C1 segment of cervical spinal cord (tissue), 14 donors: ENCODE data around the gene PPP1CC.
A peak's percentile ranks its signal among the peaks of the same experiment; 100 is the strongest.
"Not testable (repeated sequence)": the region's sequence is repeated elsewhere in the genome, so short reads cannot be mapped to it uniquely, and the experiment has no call there.

Experiments
- DNase-seq, 14 donors: peaks; one replicate each; lab custom pipeline; 2025; lab: John Stamatoyannopoulos, UW

The PPP1CC gene

GRCh38 chr12:110725267-110725666 is 17.4 kb downstream of the PPP1CC start:
- DNase-seq, result no peak

DNA sequence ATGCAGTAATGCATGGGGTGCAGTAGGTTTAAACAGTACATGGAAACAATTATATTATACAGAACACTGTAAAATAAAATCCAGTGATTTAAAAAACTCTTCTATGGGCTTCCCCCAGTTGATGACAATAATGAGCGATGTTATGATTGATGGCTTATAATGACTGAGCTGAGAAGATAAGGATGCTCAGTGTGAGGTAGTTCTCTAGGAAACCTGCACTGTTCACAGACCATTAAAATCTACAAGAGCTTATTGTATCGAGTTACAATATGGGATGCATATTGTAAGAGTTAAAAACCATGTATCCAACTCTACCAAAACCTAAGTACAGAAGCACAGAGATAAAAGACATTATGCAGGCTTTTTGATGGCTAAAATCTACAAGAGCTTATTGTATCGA is 19.8 kb downstream of the PPP1CC start:
- DNase-seq, result not testable (repeated sequence)

- no peak for DNase-seq
Observed at GRCh38 chr12:110721570-110721969, 21.1 kb downstream of the PPP1CC start.

- no peak for DNase-seq
Observed at GRCh38 chr12:110720516-110720915, 22.2 kb downstream of the PPP1CC start.

DNA sequence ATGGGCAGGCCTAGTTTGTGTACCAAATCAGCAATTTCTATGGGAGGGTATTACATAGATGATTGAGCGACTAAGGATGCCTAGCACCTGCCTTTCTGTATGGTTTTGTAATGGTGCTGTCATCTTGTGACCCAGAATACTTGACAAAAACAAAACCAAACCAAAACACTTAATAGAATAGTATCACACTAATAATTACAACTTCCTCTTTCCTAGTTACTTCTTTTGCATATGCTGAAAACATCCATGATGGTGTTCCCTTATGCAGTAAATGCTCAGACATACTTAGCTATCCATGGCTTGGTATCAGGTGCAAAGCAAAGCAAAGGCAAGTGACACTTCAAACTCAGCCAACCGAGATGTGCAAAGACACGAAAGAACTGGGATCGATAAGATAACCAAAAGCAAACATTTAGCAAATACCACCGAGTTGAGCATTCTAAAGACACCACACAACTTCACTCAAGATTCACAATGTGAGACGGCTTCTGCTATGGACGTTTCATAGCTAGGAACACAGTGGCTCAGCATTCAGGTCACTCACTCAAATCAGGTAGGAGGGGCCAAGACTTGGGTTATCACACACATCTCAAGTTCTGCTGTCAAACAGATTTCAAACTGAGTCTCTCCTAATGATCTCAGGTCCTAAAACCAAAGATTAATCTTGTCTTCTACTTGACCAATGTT is 24.3 kb downstream of the PPP1CC start:
- no peak for DNase-seq

GRCh38 chr12:110717037-110717436 is 25.7 kb downstream of the PPP1CC start:
- no peak for DNase-seq

DNA sequence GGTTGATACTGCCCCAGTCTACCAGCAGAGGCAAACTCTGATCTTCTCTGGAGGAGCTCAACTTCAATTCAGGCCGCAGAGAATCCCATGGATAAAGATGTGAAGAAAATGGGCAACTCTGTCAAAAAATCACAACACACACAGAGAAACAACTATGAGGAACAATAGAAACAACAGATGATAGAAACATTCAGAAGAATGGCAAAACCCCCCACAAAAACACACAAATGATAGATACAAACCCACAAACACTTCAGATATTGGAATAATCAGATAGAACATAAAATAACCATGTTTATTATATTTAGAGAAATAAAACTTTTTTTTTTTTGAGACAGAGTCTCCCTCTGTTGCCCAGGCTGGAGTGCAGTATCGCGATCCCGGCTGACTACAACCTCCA is 33.8 kb downstream of the PPP1CC start:
- no peak for DNase-seq

- DNase-seq, result no peak
Observed at GRCh38 chr12:110705309-110705708, 37.4 kb downstream of the PPP1CC start.

DNA sequence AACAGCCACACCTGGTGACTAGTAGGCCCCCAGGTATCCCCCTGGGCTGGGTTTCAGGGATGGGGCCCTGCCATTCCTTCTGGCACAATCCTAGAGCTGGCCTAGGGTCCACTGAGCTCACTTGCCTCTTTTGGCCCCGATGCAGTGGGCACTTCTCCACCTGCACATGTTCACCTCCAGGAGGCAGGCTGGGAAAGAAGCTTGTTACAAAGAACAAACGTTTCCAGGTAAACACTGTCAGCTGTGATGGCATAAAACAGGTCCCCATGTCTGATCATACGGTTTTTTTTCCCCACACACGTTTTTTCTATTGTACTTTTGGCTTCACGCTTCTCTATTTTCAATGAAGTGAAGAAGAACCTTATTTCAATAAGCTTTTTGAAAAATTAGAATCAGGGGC is 37.9 kb downstream of the PPP1CC start:
- no peak for DNase-seq

DNA sequence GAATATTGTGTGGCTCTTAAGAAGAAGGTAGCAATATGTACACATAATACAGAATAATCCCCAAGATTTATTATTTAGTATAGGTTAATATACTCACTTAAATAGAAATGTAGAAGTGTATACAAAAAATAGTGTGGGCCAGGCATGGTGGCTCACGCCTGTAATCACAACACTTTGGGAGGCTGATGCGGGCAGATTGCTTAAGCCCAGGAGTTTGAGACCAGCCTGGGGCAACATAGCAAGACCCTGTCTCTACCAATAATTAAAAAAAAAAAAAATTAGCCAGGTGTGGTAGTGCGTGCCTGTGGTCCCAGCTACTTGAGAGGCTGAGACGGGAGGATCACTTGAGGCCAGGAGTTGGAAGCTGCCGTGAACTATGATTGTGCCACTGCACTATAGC is 38.5 kb downstream of the PPP1CC start:
- no peak for DNase-seq

DNA sequence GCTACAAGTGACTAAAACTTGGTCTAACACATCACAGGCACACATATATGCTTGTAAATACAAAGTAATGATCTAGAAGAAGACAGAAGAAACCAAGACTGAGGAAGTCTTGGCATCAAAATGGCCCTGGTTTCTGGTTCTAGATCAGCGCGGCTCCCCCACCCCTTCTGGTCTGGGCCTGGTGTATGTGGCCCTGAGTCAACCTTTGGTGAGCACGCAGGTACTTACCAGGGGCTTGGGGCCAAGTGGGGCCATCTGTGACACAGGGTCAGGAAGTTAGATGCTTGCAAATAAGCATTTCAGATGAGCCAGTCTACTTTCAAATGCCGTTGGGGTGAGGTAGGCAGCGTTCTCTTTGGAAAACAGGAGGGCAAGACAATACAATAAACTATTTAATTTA is 40.6 kb downstream of the PPP1CC start:
- DNase-seq, result no peak

DNA sequence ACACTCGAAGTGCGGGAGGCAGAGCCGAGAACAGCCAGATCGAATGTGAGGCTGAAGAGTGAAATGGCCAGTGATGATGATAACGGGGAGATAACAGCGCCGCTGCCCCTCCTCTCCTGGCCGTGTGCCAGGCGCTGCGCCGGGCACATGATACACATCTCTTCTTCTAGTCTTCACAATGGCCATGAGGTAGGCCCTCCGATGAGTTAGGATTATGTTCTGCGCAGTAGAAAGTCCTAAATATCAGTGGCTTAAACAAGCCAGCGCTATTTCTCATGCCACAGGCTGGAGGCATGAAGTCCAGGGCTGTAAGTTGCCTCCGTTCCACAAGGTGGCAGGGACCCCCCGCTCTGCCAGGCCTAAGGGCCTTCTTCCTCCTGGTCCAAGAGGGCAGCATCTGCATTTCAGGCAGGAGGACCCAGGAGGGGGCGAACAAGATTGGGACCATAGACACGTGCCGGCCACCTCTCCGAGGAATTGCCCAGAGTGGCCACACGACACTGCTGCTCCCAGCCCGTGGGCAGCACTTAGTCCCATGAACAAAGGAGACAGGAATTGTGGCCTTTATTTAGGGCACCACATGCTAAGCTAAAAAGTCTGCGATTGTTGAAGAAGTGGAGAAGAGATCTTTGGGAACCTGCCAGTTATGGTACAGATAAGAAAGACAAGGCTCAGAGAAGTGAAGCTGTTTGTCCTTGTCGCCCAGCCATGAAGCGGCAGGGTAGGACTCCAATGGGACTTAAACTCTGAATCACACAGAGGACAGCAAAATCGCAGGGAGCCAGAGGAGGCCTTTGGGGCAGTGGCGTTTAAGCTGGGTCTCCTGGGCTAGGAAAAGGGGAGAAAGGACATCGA is 42.9 kb downstream of the PPP1CC start:
- DNase-seq, result peak in 2 of 14 donors; percentile 2 to 15

DNA sequence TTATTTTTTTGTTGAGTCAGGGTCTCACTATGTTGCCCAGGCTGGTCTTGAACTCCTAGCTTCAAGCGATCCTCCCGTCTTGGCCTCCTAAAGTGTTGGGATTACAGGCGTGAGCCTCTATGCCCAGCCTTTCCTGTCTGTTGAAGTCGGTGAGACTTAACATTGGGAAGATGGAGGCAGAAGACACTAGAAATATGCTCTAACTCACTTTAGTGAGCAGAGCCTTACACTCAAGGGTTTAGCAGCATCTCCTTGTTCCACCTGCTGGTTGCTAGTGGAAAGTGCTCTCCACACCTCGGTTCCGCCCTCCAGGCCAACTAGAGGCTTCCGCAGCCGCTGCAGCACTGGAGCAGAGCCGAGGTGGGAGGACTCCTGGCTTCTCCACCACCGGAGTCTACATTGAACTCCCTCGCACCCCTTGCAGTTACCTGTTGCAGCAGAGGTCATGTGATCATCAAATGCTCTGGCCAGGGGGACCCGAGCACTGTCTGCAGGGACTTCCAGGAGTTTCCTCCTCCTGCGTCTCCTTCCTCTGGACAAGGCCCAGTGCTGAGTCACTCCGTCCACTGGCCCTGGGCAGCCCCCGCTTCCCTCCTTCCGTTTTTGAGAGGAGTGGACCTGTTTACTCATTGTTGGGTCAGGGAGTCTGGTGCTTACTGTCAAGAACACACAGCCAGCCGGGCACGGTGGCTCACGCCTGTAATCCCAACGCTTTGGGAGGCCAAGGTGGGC is 44.4 kb downstream of the PPP1CC start:
- peak in 9 of 14 donors; percentile 13 to 77 (median 49) for DNase-seq

GRCh38 chr12:110697236-110697635 is 45.5 kb downstream of the PPP1CC start:
- no peak for DNase-seq

DNA sequence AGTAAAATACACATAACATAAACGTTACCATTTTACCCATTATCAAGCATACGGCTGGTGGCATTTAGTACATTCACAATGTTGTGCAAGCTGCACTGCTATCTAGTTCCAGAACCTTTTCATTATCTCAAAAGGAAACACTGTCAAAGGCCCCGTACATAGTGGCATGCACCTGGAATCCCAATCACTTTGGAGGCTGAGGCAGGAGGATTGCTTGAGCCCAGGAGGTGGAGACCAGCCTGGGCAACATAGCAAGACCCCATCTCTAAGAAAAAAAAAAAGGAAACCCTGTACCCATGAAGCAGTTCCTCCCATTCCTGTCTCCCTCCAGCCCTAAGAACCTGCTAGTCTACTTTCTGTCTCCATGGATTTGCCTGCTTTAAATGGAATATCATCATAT is 46.4 kb downstream of the PPP1CC start:
- DNase-seq, result no peak

DNA sequence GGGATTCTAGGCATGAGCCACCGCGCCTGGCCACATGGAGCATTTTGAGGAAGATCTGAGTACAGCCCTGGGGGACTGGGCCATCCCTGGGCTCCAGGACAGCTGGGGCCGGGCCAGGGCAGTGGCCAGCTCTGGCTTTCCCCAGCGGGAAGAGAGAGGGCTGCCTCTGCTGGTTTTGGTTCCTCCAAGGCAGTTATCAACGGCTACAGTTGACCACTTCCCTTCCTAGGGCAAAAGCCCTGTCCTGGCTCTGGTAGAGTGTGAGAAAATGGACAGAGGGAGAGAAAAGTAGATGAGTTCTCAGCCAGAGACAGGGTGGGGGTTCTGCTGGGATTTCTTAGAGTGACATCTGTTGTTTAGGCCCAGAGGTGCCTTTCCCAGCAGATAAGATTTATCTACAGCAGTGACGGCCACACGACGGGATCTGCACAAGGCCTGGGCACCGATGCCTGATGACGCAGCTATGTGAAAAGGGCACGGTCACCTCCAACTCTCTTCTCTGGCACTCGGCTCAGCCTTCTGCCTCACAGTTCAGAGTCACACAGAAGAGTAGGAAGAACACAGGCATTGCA is 48.3 kb downstream of the PPP1CC start:
- peak in 9 of 14 donors; percentile 7 to 65 (median 32) for DNase-seq

DNA sequence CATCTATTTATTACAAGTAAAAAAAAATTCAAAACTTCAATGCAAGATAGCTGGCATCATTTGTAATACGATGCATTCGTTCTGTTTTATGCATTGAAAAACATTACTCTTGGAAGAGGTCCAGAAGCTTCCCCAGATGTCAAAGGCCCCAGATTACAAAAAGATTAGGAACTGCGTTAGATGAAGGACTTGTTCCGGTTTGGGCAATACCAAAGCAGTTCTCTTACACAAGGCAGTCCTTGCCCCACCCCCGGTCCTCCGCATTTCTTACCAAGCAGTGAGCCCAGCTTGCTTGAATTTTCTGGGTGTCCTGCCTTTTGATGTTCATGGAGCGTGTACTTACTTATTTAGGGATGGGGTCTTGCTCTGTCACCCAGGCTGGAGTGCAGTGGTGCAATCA is 49.0 kb downstream of the PPP1CC start:
- DNase-seq, result peak in 5 of 14 donors; percentile 9 to 44 (median 30)

DNA sequence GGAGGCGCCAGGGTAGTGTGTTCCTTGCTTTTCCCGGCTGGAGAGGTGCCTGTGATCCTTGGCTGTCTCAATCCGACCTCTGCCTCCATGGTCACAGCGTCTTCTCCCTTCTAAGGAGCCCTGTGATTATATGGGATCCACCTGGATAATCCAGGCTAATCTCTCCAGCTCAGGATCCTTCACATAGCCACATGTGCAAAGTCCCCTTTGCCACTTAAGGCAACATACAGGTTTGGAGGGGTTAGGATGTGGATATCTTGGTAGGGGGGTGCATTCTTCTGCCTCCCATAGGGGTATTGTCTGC is 52.6 kb downstream of the PPP1CC start:
- DNase-seq, result no peak

- peak in 8 of 14 donors; percentile 6 to 76 (median 46) for DNase-seq
Observed at GRCh38 chr12:110689281-110690126, 53.2 kb downstream of the PPP1CC start.

DNA sequence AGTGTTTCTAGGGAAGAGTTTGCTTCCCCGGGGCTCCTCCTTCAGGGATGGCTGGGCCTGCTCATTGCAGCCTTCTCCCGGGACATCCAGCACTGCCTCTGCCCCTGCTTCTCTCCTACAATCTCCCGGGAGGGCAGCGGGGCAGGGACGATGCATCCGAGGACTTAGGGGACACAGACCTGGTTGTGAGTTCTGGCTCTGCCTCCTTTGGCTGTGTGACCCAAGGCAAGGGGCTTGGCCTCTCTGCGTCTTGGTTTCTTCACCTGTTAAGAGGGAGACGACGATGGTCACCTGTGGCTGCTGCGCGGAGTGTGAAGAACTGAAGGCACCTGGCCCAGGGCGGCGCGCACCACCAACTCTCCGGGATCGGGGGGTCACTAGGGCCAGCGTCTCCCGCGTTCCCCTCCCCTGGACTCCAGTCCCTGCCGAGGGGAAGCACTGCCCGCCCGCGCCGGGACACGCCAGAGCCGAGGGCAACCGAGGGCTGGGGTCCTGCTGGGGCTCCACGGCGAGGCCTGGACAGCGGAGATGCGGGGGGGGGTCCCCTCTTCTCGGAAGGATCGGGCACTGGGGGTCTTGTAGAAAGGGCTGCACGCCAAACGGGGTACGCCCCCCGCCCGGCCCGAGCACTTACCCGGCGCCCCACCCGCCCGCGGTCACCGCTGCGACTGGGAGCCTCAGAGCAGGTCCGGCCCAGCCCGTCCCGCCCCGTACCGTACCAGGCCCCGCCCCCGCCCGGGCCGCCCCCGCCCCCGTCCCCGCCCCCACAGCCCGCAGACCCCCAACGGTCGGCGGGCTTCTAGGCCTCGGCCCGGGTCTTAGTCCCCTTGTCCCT is 54.0 kb downstream of the PPP1CC start, which contains the start of gene HVCN1:
HVCN1 (minus strand) TSS at position 670 of the 835 bp plus-strand sequence. CDS start 5,870 bp downstream, outside the sequence.
- peak in 5 of 14 donors; percentile 35 to 76 (median 40) for DNase-seq
